Psoas muscle (tissue), 8 donors: ENCODE measurements around the gene MCRIP2. TPM values are rescaled to one million over a fixed set of nuclear protein-coding genes. Genes with fewer than 3 reads are reported as not detected.
A peak's percentile ranks its signal among the peaks of the same experiment; 100 is the strongest.

Experiments used
- ATAC-seq, 4 donors: fragments of 200-7000 bp; cut with Tn5 transposase; one replicate each; pipeline ENCODE4 v1.9.1; 2020; ENCODE audit warnings: moderate library complexity in 3 of 4, mild to moderate bottlenecking in 2 of 4
- DNase-seq, 2 donors: peaks; one replicate each; pipeline ENCODE4 v3.0.0-alpha.2; 2020
- H3K27ac ChIP-seq: fragments of 200-600 bp; one replicate; pipeline ENCODE4 v1.8.0; 2022
- H3K27me3 ChIP-seq, 3 donors: fragments of 200-600 bp in 1 of 3; one replicate each; pipeline versions ENCODE4 v1.6.1 to v1.8.0; 2013 to 2022; ENCODE audit warnings: low read length in 2 of 3, mild to moderate bottlenecking in 2 of 3, moderate library complexity in 1 of 3; ENCODE audit not compliant: insufficient read depth in 3 of 3
- H3K36me3 ChIP-seq, 2 donors: fragments of 200-600 bp in 1 of 2; one replicate each; pipeline versions ENCODE4 v1.6.1 to v1.8.0; 2013 to 2022; ENCODE audit warnings: low read depth in 1 of 2, mild to moderate bottlenecking in 1 of 2, moderate library complexity in 1 of 2; ENCODE audit not compliant: insufficient read depth in 1 of 2
- H3K4me1 ChIP-seq: fragments of 200-600 bp; one replicate; pipeline ENCODE4 v1.8.0; 2022
- H3K4me3 ChIP-seq: fragments of 200-600 bp; one replicate; pipeline ENCODE4 v1.8.0; 2022; ENCODE audit warnings: mild to moderate bottlenecking
- H3K9me3 ChIP-seq: fragments of 200-600 bp; one replicate; pipeline ENCODE4 v1.8.0; 2022
- CTCF ChIP-seq: fragments of 200-600 bp; IDR thresholded peaks from one replicate; pipeline ENCODE4 v1.8.0; 2022; ENCODE audit warnings: antibody characterized with exemption
- WGBS, 3 donors: extraction: QIAGEN DNeasy Blood & Tissue Kit; methylation state at CpG; one replicate each; pipeline versions ENCODE4 v1.1.6 to v1.1.7; 2013; 5-methylcytosine and 5-hydroxymethylcytosine counted together
- intact Hi-C, 2 donors: fragments of 100-400 bp; cut with DNase I; formaldehyde crosslinking; loops; one replicate each; pipeline versions ENCODE4 v1.11.0 to v1.14.2; 2022
- polyA plus RNA-seq, 3 donors: library from polyadenylated mRNA; stranded (reverse); fragments of 200-250 nt; gene quantifications; one replicate each; pipeline ENCODE4 v1.2.3, GENCODE V29; 2013
- total RNA-seq, 4 donors: library from RNA; stranded (reverse); fragmentation: NEBNext Ultra II Directional in 2 of 4; extraction: Animal tissue kit (Norgen Biotek cat#: 25700) in 2 of 4; gene quantifications; one replicate each; pipeline versions ENCODE4 v1.2.1 to v1.2.4, GENCODE V29; 2021 to 2023
- donor health status: healthy with polysubstance abuse.
- donor health status: DM: no; HTN: no; CAD: no; lungs with moderate emphysema.
- donor health status: Bipolar disorder and iron deficiency.
- donor health status: healthy.
- donor health status: DM: yes; HTN: yes; CAD: no.
- donor health status: DM: no; HTN: no; CAD: no.
- donor health status: DM: no; HTN: no; CAD: no.
- donor health status: DM: yes; HTN: yes; CAD: no.

The MCRIP2 gene
- total and polyA plus RNA-seq, 7 donors = 61.6 to 124 (median 80.2) TPM

- H3K4me1 ChIP-seq = peaks cover 45% of the 10 kb centered on the region
- no peaks in the 10 kb centered on the region for H3K9me3 ChIP-seq
- DNase-seq (no peak), ATAC-seq (no peak)
- peaks cover 0 to 5% of the 10 kb centered on the region in 2 donors for H3K36me3 ChIP-seq
- no peak for TF ChIP-seq CTCF
- no peaks in the 10 kb centered on the region for H3K27me3 ChIP-seq
- no peak overlapping the region for H3K4me3 ChIP-seq
- intact Hi-C loops = no loop called here
- 81 to 94% (median 88%) methylated on average over 5 of the region's 5 CpGs for WGBS, 3 donors
- H3K27ac ChIP-seq = peak overlapping the region; percentile 46
Measured at GRCh38 chr16:640614-641013, 1.0 kb upstream of the MCRIP2 start.

- DNase-seq (peak; percentile 69 to 85), ATAC-seq (peak; percentile 51 to 52 (median 52))
- peaks cover 58% of the 10 kb centered on the region for H3K4me1 ChIP-seq
- peak overlapping the region; percentile 88 for H3K4me3 ChIP-seq
- 4 to 7% (median 7%) methylated on average over 35 to 72 of the region's 72 CpGs for WGBS, 3 donors
- H3K9me3 ChIP-seq = no peaks in the 10 kb centered on the region
- peaks cover 0 to 5% of the 10 kb centered on the region in 2 donors for H3K36me3 ChIP-seq
- no peaks in the 10 kb centered on the region for H3K27me3 ChIP-seq
- H3K27ac ChIP-seq = peak overlapping the region; percentile 92
- intact Hi-C loops = no loop called here
- TF ChIP-seq CTCF = no peak
Measured at GRCh38 chr16:642189-643049, 791 bp downstream of the MCRIP2 start.

- ATAC-seq (no peak), DNase-seq (no peak)
- intact Hi-C loops = no loop called here
- Histone ChIP-seq H3K27ac (peak overlapping the region; percentile 92), H3K27me3 (no peaks in the 10 kb centered on the region), H3K9me3 (no peaks in the 10 kb centered on the region), H3K4me1 (peaks cover 56% of the 10 kb centered on the region), H3K36me3 (peaks cover 0 to 5% of the 10 kb centered on the region in 2 donors), H3K4me3 (peak overlapping the region; percentile 88)
- WGBS, 3 donors = 80 to 87% (median 83%) methylated on average over 13 of the region's 13 CpGs
- no peak for TF ChIP-seq CTCF
Measured at GRCh38 chr16:643050-643368, 1.4 kb downstream of the MCRIP2 start.

- DNase-seq (no peak), ATAC-seq (no peak)
- intact Hi-C loops = no loop called here
- Histone ChIP-seq H3K36me3 (peaks cover 0 to 5% of the 10 kb centered on the region in 2 donors), H3K27ac (peak overlapping the region; percentile 93), H3K4me3 (no peak overlapping the region), H3K9me3 (no peaks in the 10 kb centered on the region), H3K27me3 (no peaks in the 10 kb centered on the region), H3K4me1 (peaks cover 63% of the 10 kb centered on the region)
- 83 to 95% (median 88%) methylated on average over 12 of the region's 12 CpGs for whole genome bisulfite sequencing, 3 donors
- TF ChIP-seq CTCF = no peak
Measured at GRCh38 chr16:644556-644955, 2.9 kb downstream of the MCRIP2 start.
